Mesenteric fat pad (tissue), 1 donor: ENCODE data around the gene PARP12. TPM values are rescaled to one million over a fixed set of nuclear protein-coding genes. Genes with fewer than 3 reads are reported as not detected.

ENCODE experiments used
- total RNA-seq: library from RNA; stranded (reverse); fragmentation: NEBNext Ultra II Directional; extraction: Animal tissue kit (Norgen Biotek cat#: 25700); gene quantifications from one replicate; pipeline ENCODE4 v1.2.1, GENCODE V29; 2021
- donor health status: DM: yes; HTN: yes; CAD: no.

PARP12 gene
- total RNA-seq, 1 donor from 2014 or later = 43.8 TPM

Other genes starting within 250 kb of the PARP12 start
- gene TBXAS1, start 233.7 kb downstream of the PARP12 start, total RNA-seq = 35.2 TPM
- gene KDM7A, start 114.0 kb upstream of the PARP12 start, total RNA-seq = 16.4 TPM